CD4-positive, alpha-beta T cell treated with Interleukin-6 at 100 ng/mL for 8 hours (primary cell): ENCODE data around the gene ADGRG7.
A peak's percentile ranks its signal among the peaks of the same experiment; 100 is the strongest.
"Not testable (repeated sequence)": the region's sequence is repeated elsewhere in the genome, so short reads cannot be mapped to it uniquely, and the experiment has no call there.

ENCODE experiments used
- DNase-seq: peaks from one replicate; pipeline ENCODE4 v3.0.0-alpha.2; 2020; ENCODE audit warnings: mixed read lengths, low spot score

ADGRG7 gene

DNA sequence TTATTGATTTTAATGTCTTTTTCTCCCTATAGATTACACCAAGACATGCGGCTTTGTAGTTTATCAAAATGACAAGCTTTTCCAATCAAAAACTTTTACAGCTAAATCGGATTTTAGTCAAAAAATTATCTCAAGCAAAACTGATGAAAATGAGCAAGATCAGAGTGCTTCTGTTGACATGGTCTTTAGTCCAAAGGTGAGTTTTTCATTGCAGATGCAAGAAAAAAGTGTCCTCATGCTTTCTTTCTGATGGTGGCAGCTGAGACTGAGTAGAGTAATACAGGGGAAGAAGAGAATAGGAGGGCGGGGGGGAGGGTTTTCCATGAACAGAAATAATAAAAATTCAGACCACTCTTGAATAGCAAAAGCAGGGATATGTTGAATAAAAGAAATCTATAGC lies 36.5 kb downstream of the ADGRG7 start:
- DNase-seq = no peak

- DNase-seq = no peak
Measured at GRCh38 chr3:100647171-100647570, 37.8 kb downstream of the ADGRG7 start.

DNA sequence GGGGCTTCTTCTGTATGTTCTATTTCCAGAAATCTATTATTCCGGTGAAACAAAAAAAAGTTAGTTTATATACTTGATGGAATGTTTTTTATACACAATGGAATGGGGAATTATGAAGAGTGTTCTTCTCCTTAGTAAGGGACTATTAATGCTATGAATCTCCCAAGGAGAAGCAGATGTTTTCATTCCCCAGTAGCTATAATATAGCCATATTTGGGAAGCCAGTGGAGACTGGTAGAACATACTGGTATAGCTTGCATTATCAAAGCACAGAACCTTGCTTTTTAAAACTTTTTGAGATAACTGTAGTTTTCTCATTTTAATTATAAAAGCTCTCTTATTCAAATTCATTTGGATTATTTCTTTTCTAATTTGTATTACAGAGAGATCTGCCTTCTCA lies 38.3 kb downstream of the ADGRG7 start:
- DNase-seq = no peak

DNA sequence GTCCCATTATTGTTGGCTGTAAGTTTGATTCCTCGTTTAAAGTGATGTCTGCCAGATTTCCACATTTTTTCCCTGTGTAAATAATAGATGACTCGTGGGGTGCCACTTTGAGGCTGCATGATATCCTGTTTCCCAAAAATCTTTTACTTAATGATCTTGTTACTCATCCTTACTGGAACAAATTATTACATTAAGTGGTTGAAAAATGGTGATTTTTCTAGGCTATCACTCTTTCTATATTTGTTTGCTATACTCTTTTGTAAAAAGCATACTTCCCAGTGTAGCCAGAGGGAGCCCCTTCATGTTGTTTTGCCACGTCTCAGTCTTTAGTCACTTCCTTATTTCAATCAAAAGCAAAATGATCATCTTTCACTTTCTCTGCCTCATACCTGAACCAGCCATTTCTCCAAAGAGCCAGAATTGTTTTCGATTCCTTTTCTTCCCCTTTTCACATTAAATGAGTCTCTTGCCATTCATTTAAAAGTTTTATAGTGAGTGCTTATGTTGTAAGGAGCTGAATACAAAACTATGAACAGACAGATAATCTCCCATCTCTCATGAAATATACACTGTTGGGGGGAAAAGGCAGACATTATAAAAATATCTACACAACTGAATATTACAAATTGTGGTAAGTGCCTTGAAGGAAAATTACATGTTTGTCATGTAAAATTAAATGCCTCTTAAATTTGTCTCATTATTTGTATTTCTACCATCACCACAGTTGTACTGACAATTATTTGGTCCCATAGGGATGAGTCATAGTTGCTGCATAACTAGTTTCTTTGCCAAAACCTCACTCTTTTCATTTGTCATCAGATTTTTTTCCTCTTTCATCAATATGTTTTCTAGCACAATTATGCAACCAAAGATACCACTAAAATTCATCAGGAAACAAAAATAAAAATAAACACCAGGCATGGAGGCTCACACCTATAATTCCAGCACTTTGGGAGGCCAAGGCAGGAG lies 41.5 kb downstream of the ADGRG7 start:
- peak; percentile 19 for DNase-seq

DNA sequence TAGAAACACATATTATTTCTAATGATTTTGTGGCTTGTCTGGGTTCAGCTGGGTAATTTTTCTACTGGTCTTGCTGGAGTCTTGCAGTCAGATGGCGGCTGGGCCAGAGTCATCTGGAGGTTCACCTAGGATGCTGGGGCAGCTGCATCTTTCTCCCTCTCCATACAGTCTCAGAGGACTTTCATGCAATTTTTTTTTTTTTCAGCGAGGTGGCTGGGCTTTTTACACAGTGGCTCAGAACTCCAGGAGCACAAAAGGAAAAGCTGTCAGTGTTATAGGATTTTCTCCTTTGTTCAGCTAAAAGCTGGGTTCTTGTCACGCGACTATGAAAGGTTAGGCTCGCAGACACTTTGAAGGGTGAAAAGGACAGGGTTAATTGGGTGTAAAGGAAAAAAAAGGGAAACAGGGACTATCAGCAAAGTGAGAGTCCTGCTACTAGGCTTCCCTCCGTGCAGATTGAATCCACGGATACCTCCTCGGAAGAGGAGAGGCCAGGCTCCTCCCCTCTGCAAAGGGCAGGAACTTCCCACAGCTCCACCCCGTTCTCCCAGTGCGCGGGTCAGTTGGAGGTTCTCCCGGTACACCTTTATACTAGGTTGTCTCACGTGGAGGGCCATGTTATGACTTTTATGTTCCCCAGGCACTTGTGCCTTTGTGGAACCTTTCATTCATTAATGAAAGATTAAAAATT lies 44.3 kb downstream of the ADGRG7 start:
- no peak for DNase-seq

- no peak for DNase-seq
Measured at GRCh38 chr3:100656945-100657344, 47.5 kb downstream of the ADGRG7 start.

- DNase-seq = not testable (repeated sequence)
Measured at GRCh38 chr3:100661294-100661693, 51.9 kb downstream of the ADGRG7 start.

GRCh38 chr3:100662113-100662823 lies 52.9 kb downstream of the ADGRG7 start:
- no peak for DNase-seq

- DNase-seq = peak; percentile 33
Measured at GRCh38 chr3:100665230-100665629, 55.8 kb downstream of the ADGRG7 start.

GRCh38 chr3:100666699-100667098 lies 57.3 kb downstream of the ADGRG7 start:
- not testable (repeated sequence) for DNase-seq

DNA sequence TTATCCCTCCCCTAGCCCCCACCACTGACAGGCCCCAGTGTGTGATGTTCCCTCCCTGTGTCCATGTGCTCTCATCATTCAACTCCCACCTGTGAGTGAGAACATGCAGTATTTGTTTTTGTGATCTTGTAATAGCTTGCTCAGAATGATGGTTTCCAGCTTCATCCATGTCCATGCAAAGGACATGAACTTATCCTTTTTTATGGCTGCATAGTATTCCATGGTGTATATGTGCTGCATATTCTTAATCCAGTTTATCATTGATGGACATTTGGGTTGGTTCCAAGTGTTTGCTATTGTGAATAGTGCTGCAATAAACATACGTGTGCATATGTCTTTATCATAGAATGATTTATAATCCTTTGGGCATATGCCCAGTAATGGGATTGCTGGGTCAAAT lies 57.9 kb downstream of the ADGRG7 start:
- not testable (repeated sequence) for DNase-seq

- DNase-seq = not testable (repeated sequence)
Measured at GRCh38 chr3:100670995-100671394, 61.6 kb downstream of the ADGRG7 start.

GRCh38 chr3:100681496-100681895 lies 72.1 kb downstream of the ADGRG7 start:
- DNase-seq = no peak

DNA sequence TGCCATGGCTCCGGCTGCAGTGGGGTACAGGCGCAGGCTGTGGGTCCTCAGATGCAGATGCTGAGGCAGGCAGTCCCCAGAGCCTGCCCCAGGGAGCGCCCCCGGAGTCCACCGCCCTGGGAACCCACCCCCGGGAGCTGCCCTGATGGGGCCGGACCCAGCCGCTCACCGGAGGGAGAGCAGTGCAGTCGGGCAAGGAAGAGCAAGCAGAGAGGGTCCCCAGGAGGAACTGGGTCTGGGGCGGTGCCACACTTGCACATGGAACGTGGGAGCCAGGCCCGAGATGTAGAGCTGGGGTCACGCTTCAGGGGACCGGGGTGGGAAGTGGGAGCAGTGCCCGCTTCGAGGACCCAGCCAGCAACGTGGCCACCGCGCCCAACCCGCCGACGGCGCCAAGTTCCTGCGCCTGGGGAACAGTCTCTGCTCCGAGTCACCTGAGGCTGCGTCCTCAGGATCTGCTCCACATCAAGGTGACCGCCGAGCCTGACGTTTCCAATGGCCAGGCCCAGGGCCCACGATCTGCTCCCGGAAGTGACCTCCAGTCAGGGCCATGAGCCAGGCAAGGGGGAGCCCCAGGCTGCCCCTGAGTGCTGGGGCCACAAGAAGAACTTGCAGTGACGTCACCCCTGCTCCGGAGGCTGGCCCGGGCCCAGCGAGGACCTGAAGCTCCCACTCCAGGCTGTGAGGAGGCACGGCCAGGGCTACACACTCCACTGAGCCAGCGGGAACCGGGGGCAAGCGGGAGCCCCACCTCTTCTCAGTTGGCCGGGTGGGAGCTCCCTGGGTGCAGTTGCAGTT lies 72.9 kb downstream of the ADGRG7 start:
- no peak for DNase-seq

DNA sequence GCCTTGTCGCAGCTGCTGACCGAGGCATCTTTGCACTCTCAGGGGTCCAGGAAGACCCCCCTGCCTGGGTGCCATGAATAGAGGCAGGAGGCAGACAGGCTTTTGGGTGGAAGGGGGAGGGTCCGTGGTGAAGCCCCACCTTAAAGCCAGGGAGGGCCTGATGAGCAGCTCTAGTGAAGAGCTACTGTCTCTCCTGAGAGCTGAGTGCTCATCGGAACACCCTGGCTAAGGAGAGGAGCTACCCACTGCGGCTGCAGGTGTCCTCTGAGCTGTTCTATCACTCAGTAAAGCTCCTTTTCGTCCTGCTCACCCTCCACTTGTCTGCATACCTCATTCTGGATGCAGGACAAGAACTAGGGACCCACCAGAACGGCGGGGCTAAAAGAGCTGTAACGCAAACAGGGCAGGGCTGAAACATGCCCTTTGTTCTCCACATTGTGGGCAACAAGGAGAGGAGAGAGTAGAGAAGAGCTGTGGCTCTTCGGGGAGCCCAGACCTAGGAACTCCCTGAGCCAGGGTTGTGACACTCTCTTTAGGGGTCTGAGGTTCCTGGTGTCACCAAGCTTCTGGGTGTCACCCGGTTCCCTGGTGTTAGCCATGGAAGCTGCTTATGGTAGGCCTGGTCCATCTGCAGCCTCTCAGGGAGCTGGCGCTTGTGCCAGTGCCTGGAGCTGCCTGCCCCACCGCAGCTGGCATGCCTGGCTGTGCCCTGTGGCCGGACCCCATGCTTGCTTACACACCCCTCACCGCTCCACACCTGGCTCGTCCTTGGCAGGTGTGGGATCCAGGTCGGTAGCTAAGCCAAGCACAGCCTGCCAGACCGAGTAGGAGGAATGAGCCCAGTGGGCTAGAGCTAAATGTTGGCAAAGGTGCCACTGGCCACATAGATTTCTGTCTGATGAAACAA lies 73.7 kb downstream of the ADGRG7 start:
- DNase-seq = no peak

DNA sequence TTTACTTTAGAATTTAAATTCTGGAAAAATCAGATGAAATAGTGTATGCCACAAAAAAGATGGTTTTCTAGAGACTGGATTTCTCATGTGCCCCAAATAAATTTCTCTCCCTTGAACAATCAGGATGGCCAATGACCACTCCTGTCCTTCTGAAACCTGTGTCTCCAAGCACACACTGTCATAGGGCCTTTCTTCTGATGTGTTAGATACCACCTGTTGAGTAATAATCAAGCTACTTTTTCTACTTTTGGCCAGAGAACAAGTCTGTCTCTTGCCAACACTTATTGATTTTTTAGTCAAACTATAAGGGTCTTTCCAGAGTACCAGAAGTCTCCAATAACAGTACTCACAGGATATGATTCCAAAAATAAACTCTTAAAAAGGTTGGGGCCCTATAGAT lies 83.8 kb downstream of the ADGRG7 start:
- no peak for DNase-seq

DNA sequence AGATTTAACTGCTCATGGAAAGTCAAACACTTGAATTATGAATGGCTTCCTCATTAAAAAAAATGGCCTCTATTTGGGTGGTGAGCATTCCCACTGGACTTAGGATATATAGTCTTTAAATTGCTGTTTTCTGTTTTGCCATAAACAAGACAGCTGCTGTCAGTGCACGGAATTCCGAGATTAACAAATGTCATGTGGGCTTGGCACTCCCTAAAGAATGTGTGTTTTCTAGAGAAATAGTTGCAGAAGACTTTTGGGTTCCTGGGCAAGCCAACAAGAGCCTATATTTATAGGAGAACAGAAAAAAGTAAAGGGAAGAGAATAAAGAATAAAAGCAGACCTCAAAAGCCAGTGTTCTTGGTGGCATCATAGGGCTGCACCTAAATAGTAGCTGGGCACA lies 86.3 kb downstream of the ADGRG7 start:
- DNase-seq = no peak

GRCh38 chr3:100696161-100696560 lies 86.8 kb downstream of the ADGRG7 start:
- no peak for DNase-seq

DNA sequence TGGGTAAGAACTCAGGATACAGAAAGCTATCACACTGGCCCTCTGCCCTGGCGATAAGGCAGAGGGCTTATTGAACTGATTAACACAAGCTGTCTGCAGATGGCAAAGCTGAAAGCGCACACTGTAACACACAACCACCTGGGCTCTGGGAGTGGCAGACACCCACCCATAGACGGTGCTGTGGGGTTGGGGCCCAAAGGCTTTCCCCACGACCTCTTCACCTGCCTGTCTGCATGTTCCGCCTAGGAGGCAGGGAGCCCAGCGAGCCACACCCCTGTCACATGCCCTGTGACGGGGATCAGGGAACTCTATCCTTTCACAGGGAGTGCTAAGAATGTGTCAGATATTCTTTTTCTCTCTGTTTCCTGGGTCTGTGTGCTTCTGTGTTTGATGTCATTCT lies 87.8 kb downstream of the ADGRG7 start:
- DNase-seq = no peak

DNA sequence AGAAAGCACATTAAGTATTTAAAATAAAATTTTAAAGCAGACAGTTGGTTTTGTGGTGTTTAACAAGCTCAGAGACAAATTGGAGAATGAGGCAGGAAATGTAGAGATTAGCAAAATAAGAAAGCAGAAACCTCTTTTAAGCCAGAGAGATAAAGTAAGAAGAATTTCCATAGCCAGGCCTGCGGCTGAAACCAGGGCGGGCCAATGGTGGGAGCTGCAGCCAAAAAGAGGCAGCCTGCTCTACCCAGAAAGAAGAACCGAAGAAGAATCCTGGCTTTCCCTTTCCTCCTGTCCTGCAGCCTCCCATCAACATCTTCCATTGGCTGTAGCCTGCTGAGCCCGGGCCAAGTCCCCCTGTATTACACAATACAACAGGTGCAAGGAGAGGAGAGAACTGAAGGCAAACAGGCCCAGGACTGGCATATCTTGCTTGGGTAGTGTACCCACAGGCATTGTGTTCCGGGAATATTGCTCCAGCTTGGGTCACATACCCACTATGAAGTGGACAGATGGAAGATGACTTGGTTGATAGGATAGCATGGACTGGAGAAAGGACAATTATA lies 88.4 kb downstream of the ADGRG7 start:
- no peak for DNase-seq
